HepG2 (cell line): ENCODE results near the gene MAP3K14. TPM values are rescaled to one million over a fixed set of nuclear protein-coding genes. Genes with fewer than 3 reads are reported as not detected.

ENCODE experiments used
- ATAC-seq: fragments of 200-7000 bp; cut with Tn5 transposase; 3 replicates; pipeline ENCODE4 v1.9.1; 2020; ENCODE audit warnings: mild to moderate bottlenecking, moderate library complexity
- BruUV-seq: library from RNA; stranded (reverse); fragments of 400-500 nt; replicated peaks from 2 replicates; lab custom pipeline; 2021; lab: Mats Ljungman, UMichigan
- CTCF ChIA-PET: fragments of 300-600 bp; formaldehyde crosslinking; extraction: SDS; loops from one replicate; lab custom pipeline; 2021; ENCODE audit warnings: low total read pairs, inconsistent platforms, low intra/inter-chr PET ratio; lab: Yijun Ruan, JAX
- POLR2A ChIA-PET: fragments of 350-600 bp; sonication (Branson Sonifier 250); formaldehyde crosslinking; loops from one replicate; lab custom pipeline; 2020; ENCODE audit warnings: antibody characterized with exemption, inconsistent platforms; lab: Yijun Ruan, JAX
- DNase-seq: peaks from one replicate; pipeline ENCODE4 v3.0.0-alpha.2; 2015; ENCODE audit warnings: low spot score
- FAIRE-seq: peaks from 3 replicates; lab custom pipeline; 2011; peaks lifted over from hg19 to GRCh38; lab: Jason Lieb, UNC
- H2AFZ ChIP-seq: one replicate; pipeline ENCODE4 v1.6.1; 2011; ENCODE audit warnings: low read length, inconsistent platforms
- H3K27ac ChIP-seq: fragments of 300-600 bp; 3 replicates; pipeline ENCODE4 v1.8.0; 2011; ENCODE audit warnings: mixed run types, mild to moderate bottlenecking, mixed read lengths, low read length, inconsistent platforms; ENCODE audit not compliant: insufficient read depth; ENCODE audit errors: extremely low read length
- H3K27me3 ChIP-seq, 2 experiments: fragments of 200-600 bp in 1 of 2; 2 replicates in 1 of 2; 3 replicates in 1 of 2; pipeline versions ENCODE4 v1.6.0 to v1.8.0; 2011; ENCODE audit warnings: low read length in 2 of 2, mild to moderate bottlenecking in 2 of 2, moderate library complexity in 2 of 2, inconsistent platforms in 1 of 2; ENCODE audit not compliant: insufficient read depth in 2 of 2, control insufficient read depth in 1 of 2
- H3K36me3 ChIP-seq, 2 experiments: fragments of 200-600 bp in 1 of 2; replicated peaks in 1 of 2; 2 replicates in 1 of 2; 3 replicates in 1 of 2; pipeline versions ENCODE4 v1.5.1 to v1.8.0; 2011; ENCODE audit warnings: low read length in 2 of 2, inconsistent platforms in 1 of 2; ENCODE audit not compliant: insufficient read depth in 2 of 2, control insufficient read depth in 1 of 2
- H3K4me1 ChIP-seq: 2 replicates; pipeline ENCODE4 v1.5.1; 2012; ENCODE audit warnings: low read length, inconsistent platforms; ENCODE audit not compliant: insufficient read depth
- H3K4me2 ChIP-seq: 2 replicates; pipeline ENCODE4 v1.6.0; 2011; ENCODE audit warnings: low read depth, low read length, inconsistent platforms
- H3K4me3 ChIP-seq, 3 experiments: fragments of 200-600 bp in 1 of 3; sonication (generic), shearing (Covaris generic) in 1 of 3; replicated peaks in 1 of 3; 2 replicates each; pipeline ENCODE4 v1.5.1; 2011 to 2016; ENCODE audit warnings: low read length in 3 of 3, inconsistent platforms in 2 of 3, low read depth in 2 of 3, mild to moderate bottlenecking in 2 of 3, control low read depth in 1 of 3, mixed read lengths in 1 of 3; ENCODE audit not compliant: insufficient read depth in 1 of 3
- H3K79me2 ChIP-seq: one replicate; pipeline ENCODE4 v1.6.1; 2011; ENCODE audit warnings: low read length, inconsistent platforms; ENCODE audit not compliant: insufficient read depth
- H3K9ac ChIP-seq: 2 replicates; pipeline ENCODE4 v1.6.0; 2011; ENCODE audit warnings: mild to moderate bottlenecking, low read depth, low read length, inconsistent platforms; ENCODE audit not compliant: insufficient read depth
- H3K9me3 ChIP-seq: 2 replicates; pipeline ENCODE4 v1.5.1; 2012; ENCODE audit warnings: mild to moderate bottlenecking, low read length
- H4K20me1 ChIP-seq: 2 replicates; pipeline ENCODE4 v1.6.0; 2011; ENCODE audit warnings: inconsistent platforms, mild to moderate bottlenecking, low read length, moderate library complexity; ENCODE audit not compliant: insufficient read depth
- ARID5B ChIP-seq: IDR thresholded peaks from 2 replicates; pipeline ENCODE4 v1.4.0; 2020; ENCODE audit warnings: mild to moderate bottlenecking, missing genetic modification reagents
- FIP1L1 ChIP-seq: fragments of 200-400 bp; formaldehyde crosslinking; IDR thresholded peaks from 2 replicates; pipeline ENCODE4 v1.6.1; 2018; ENCODE audit warnings: low read depth, mild to moderate bottlenecking, low read length, moderate library complexity, borderline replicate concordance; ENCODE audit not compliant: insufficient read depth
- GATA4 ChIP-seq: sonication (generic); IDR thresholded peaks from 2 replicates; pipeline ENCODE4 v1.6.1; 2016; ENCODE audit warnings: antibody characterized with exemption, low read depth, borderline replicate concordance
- GATAD1 ChIP-seq: IDR thresholded peaks from 2 replicates; pipeline ENCODE4 v1.6.1; 2016; ENCODE audit warnings: missing genetic modification reagents, missing compliant biosample characterization
- HNRNPL ChIP-seq: fragments of 200-400 bp; formaldehyde crosslinking; IDR thresholded peaks from 2 replicates; pipeline ENCODE4 v1.6.1; 2017; ENCODE audit warnings: mild to moderate bottlenecking, low read depth, low read length
- MTA3 ChIP-seq: sonication (generic); formaldehyde crosslinking; IDR thresholded peaks from 2 replicates; pipeline ENCODE4 v1.4.0; 2020; ENCODE audit warnings: missing genetic modification reagents
- PREB ChIP-seq: sonication (generic); formaldehyde crosslinking; IDR thresholded peaks from 2 replicates; pipeline ENCODE4 v1.4.0; 2020; ENCODE audit warnings: missing genetic modification reagents
- SIN3A ChIP-seq: IDR thresholded peaks from 2 replicates; pipeline ENCODE4 v1.6.1; 2011; ENCODE audit warnings: low read depth, mild to moderate bottlenecking, control low read depth, low read length, borderline replicate concordance
- SRSF9 ChIP-seq: fragments of 200-400 bp; formaldehyde crosslinking; IDR thresholded peaks from 2 replicates; pipeline ENCODE4 v1.6.1; 2018; ENCODE audit warnings: borderline replicate concordance, mild to moderate bottlenecking, low read depth, low read length; ENCODE audit not compliant: insufficient read depth, poor library complexity, severe bottlenecking
- TBL1XR1 ChIP-seq: fragments of 150-350 bp; IDR thresholded peaks from 2 replicates; pipeline ENCODE4 v1.6.1; 2014; ENCODE audit warnings: borderline replicate concordance, low read length; ENCODE audit not compliant: partially characterized antibody
- ZEB1 ChIP-seq: IDR thresholded peaks from 2 replicates; pipeline ENCODE4 v1.6.1; 2012; ENCODE audit warnings: mild to moderate bottlenecking, low read depth, inconsistent platforms; ENCODE audit not compliant: insufficient replicate concordance
- ZKSCAN1 ChIP-seq: fragments of 150-350 bp; IDR thresholded peaks from 2 replicates; pipeline ENCODE4 v1.6.1; 2014; ENCODE audit warnings: low read length
- ZNF24 ChIP-seq: fragments of 450-650 bp; IDR thresholded peaks from 2 replicates; pipeline ENCODE4 v1.6.1; 2017; ENCODE audit warnings: antibody characterized with exemption, mild to moderate bottlenecking
- ZNF280D ChIP-seq: sonication (generic); formaldehyde crosslinking; IDR thresholded peaks from 2 replicates; pipeline ENCODE4 v1.5.1; 2020; ENCODE audit warnings: mild to moderate bottlenecking, missing genetic modification reagents
- ZNF672 ChIP-seq: sonication (generic); formaldehyde crosslinking; IDR thresholded peaks from 2 replicates; pipeline ENCODE4 v1.8.1; 2022; ENCODE audit warnings: missing genetic modification reagents
- ZNF878 ChIP-seq: sonication (generic); formaldehyde crosslinking; IDR thresholded peaks from 2 replicates; pipeline ENCODE4 v1.8.1; 2023; ENCODE audit warnings: mild to moderate bottlenecking, missing genetic modification reagents, moderate library complexity
- WGBS: methylation state at CpG from one replicate; pipeline ENCODE4 v1.1.6; 2017; ENCODE audit warnings: low lambda C conversion rate; 5-methylcytosine and 5-hydroxymethylcytosine counted together
- in situ Hi-C: cut with HindIII; loops from 2 replicates; pipeline ENCODE4 v1.10.0; 2017; ENCODE audit warnings: low pct_unique_long_range_greater_than_20kb; ENCODE audit not compliant: extremely low pct_ligation_motif_present
- intact Hi-C: fragments of 100-400 bp; cut with micrococcal nuclease; formaldehyde crosslinking; loops from one replicate; pipeline ENCODE4 v1.10.0; 2022; ENCODE audit not compliant: unreplicated experiment
- polyA plus RNA-seq, 8 experiments: library from polyadenylated mRNA; depleted of rRNA in 3 of 8; stranded (reverse) in 7 of 8; unstranded in 1 of 8; fragments of >200 nt; fragmentation: Illumina TruSeq in 4 of 8; extraction: Trizol in 4 of 8; gene quantifications; 2 replicates each; pipeline versions ENCODE4 v1.2.1 to v1.2.3, GENCODE V29; 2011 to 2016; ENCODE audit warnings: low read depth in 4 of 8, missing spikeins in 1 of 8, mixed read lengths in 1 of 8; ENCODE audit not compliant: insufficient read depth in 1 of 8
- total RNA-seq, 5 experiments: library from RNA; depleted of rRNA; stranded (reverse); fragments of >200 nt; fragmentation: Illumina TruSeq; extraction: Trizol; gene quantifications; 2 replicates each; pipeline ENCODE4 v1.2.3, GENCODE V29; 2016; ENCODE audit warnings: low read depth in 1 of 5

MAP3K14 gene
- total and polyA plus RNA-seq, 2 of the 13 experiments (the other 11 are each of a cell fraction or from before 2014, with no cell fraction given): 2.6 TPM

- no peak overlapping the region for H2AFZ ChIP-seq
- no peaks in the 10 kb centered on the region for H3K9me3 ChIP-seq
- CTCF ChIA-PET: no interaction called here
- BruUV-seq: no TSS peak
- FAIRE-seq: no peak
- H3K36me3 ChIP-seq: no peaks in the 10 kb centered on the region
- ATAC-seq: no peak
- 58% methylated on average over 8 of the region's 12 CpGs for WGBS
- intact Hi-C loops: no loop called here
- no peak overlapping the region for H3K27ac ChIP-seq
- no peak overlapping the region for H3K4me3 ChIP-seq
- in situ Hi-C loops: no loop called here
- peaks cover 40% of the 10 kb centered on the region for H3K4me1 ChIP-seq
- H3K27me3 ChIP-seq: peaks cover 26 to 65% of the 10 kb centered on the region in 2 experiments; a peak in 4 of 5 replicates
- H4K20me1 ChIP-seq: no peaks in the 10 kb centered on the region
- POLR2A ChIA-PET: no interaction called here
- H3K79me2 ChIP-seq: no peaks in the 10 kb centered on the region
- H3K9ac ChIP-seq: no peak overlapping the region
- no peak overlapping the region for H3K4me2 ChIP-seq
- DNase-seq: no peak
- TF ChIP-seq ZEB1: no peak
- no peak for TF ChIP-seq TBL1XR1
- TF ChIP-seq ZNF24: no peak
- no peak for TF ChIP-seq GATAD1 (CRISPR knock-in tag)
- TF ChIP-seq SIN3A: no peak
- TF ChIP-seq PREB (CRISPR knock-in tag): no peak
- TF ChIP-seq FIP1L1: no peak
- no peak for TF ChIP-seq ZNF878 (CRISPR knock-in tag)
- no peak for TF ChIP-seq ARID5B (CRISPR knock-in tag)
- no peak for TF ChIP-seq ZKSCAN1
- TF ChIP-seq SRSF9: no peak
- no peak for TF ChIP-seq ZNF672
- no peak for TF ChIP-seq HNRNPL
- TF ChIP-seq GATA4: no peak
- no peak for TF ChIP-seq MTA3
- no peak for TF ChIP-seq ZNF280D (CRISPR knock-in tag)
- TF ChIP-seq, all 625 proteins: peak for 0
Observed at GRCh38 chr17:45223539-45224528, 93.0 kb downstream of the MAP3K14 start.
